ENCODE data around the gene H2BK1. TPM values are rescaled to one million over a fixed set of nuclear protein-coding genes. Genes with fewer than 3 reads are reported as not detected.

H2BK1 gene
- total RNA-seq, 2 donors from 2014 or later, result not detected

DNA sequence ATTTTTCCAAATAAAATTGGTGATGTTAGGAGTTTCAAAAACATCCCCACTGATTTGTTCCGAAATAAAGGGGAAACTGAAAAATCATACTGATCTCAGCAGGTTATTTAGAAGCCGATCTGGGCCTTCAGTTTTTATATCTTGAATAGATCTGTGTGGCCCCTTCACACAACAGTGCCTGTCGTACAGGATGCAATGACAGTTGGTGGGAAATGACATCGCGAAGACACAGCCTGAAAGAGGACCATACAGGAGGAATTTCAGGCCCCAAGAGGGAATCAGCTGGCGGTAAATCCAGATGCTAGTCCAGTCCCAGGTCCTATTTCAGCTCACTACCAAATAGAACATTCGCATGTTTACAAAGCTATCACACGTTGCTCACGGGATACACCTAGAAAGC lies 3.0 kb downstream of the H2BK1 start:
- no peaks in the 10 kb centered on the region for H3K4me1 ChIP-seq
- ATAC-seq, result no peak
- H3K9me3 ChIP-seq, result no peaks in the 10 kb centered on the region
- H3K27ac ChIP-seq, result no peak overlapping the region
- WGBS, 2 donors, result 55 to 65% methylated on average over 9 of the region's 9 CpGs
- H3K27me3 ChIP-seq, result no peaks in the 10 kb centered on the region
- H3K4me3 ChIP-seq, result no peak overlapping the region
- no peak for DNase-seq
- H3K36me3 ChIP-seq (replicated peaks in 1 of 2; ENCODE audit: insufficient read depth in 1 of 2, low read depth in 2 of 2), result no peaks in the 10 kb centered on the region
- TF ChIP-seq, protein P1, sequence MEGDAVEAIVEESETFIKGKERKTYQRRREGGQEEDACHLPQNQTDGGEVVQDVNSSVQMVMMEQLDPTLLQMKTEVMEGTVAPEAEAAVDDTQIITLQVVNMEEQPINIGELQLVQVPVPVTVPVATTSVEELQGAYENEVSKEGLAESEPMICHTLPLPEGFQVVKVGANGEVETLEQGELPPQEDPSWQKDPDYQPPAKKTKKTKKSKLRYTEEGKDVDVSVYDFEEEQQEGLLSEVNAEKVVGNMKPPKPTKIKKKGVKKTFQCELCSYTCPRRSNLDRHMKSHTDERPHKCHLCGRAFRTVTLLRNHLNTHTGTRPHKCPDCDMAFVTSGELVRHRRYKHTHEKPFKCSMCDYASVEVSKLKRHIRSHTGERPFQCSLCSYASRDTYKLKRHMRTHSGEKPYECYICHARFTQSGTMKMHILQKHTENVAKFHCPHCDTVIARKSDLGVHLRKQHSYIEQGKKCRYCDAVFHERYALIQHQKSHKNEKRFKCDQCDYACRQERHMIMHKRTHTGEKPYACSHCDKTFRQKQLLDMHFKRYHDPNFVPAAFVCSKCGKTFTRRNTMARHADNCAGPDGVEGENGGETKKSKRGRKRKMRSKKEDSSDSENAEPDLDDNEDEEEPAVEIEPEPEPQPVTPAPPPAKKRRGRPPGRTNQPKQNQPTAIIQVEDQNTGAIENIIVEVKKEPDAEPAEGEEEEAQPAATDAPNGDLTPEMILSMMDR (IDR thresholded peaks at IDR 0.05), result no peak
- no peak for TF ChIP-seq POLR2A (IDR thresholded peaks at IDR 0.05)
- intact Hi-C loops (cut with DNase I), result no loop called here

GRCh38 chr7:151206914-151207313 lies 3.4 kb downstream of the H2BK1 start:
- Histone ChIP-seq H3K4me1 (no peaks in the 10 kb centered on the region), H3K27me3 (no peaks in the 10 kb centered on the region), H3K4me3 (no peak overlapping the region), H3K36me3 (replicated peaks in 1 of 2; ENCODE audit: insufficient read depth in 1 of 2, low read depth in 2 of 2) (no peaks in the 10 kb centered on the region), H3K9me3 (no peaks in the 10 kb centered on the region), H3K27ac (no peak overlapping the region)
- TF ChIP-seq POLR2A (IDR thresholded peaks at IDR 0.05), result no peak
- TF ChIP-seq, protein P1 (IDR thresholded peaks at IDR 0.05), result no peak
- ATAC-seq, result no peak
- intact Hi-C loops (cut with DNase I), result no loop called here
- 50 to 56% methylated on average over 8 to 9 of the region's 9 CpGs for WGBS, 2 donors
- DNase-seq, result no peak

GRCh38 chr7:151205730-151206129 lies 4.6 kb downstream of the H2BK1 start:
- H3K4me1 ChIP-seq, result no peaks in the 10 kb centered on the region
- H3K4me3 ChIP-seq, result no peak overlapping the region
- no peaks in the 10 kb centered on the region for H3K36me3 ChIP-seq (replicated peaks in 1 of 2; ENCODE audit: insufficient read depth in 1 of 2, low read depth in 2 of 2)
- no peaks in the 10 kb centered on the region for H3K9me3 ChIP-seq
- DNase-seq (no peak), ATAC-seq (no peak)
- no peak overlapping the region for H3K27ac ChIP-seq
- intact Hi-C loops (cut with DNase I), result no loop called here
- 59 to 66% methylated on average over 6 of the region's 6 CpGs for WGBS, 2 donors
- TF ChIP-seq, protein P1 (IDR thresholded peaks at IDR 0.05), result no peak
- TF ChIP-seq POLR2A (IDR thresholded peaks at IDR 0.05), result no peak
- H3K27me3 ChIP-seq, result no peaks in the 10 kb centered on the region

- no peak overlapping the region for H3K4me3 ChIP-seq
- peak in 1 of 4 donors; percentile 25 for DNase-seq
- no peak for ATAC-seq
- intact Hi-C loops (cut with DNase I), result no loop called here
- no peak overlapping the region for H3K27ac ChIP-seq
- TF ChIP-seq, protein P1 (IDR thresholded peaks at IDR 0.05), result no peak
- TF ChIP-seq POLR2A (IDR thresholded peaks at IDR 0.05), result no peak
- H3K4me1 ChIP-seq, result no peaks in the 10 kb centered on the region
- no peaks in the 10 kb centered on the region for H3K27me3 ChIP-seq
- H3K36me3 ChIP-seq (replicated peaks in 1 of 2; ENCODE audit: insufficient read depth in 1 of 2, low read depth in 2 of 2), result no peaks in the 10 kb centered on the region
- whole genome bisulfite sequencing, 2 donors, result 55 to 70% methylated on average over 17 to 48 of the region's 48 CpGs
- no peaks in the 10 kb centered on the region for H3K9me3 ChIP-seq
Observed at GRCh38 chr7:151204383-151205032, 5.8 kb downstream of the H2BK1 start.

DNA sequence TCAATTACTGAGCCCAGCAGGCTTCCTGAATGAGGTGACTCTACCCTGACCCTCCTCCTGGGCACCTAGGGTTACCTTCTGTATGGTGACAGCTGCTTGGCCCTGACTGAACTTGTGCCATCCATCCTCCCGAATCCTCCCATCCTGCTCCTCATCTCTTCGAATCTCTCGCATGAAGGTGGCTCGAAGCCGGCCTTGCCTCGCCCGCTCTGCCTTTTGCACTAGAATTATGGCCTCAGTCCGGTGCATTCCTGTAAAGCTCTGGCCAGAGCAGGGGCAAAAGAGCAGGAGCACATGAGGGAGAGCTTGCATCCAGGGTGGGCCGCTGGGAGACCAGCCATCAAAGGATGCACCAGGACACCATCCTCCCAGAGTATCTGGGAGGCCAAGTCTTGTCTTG lies 7.5 kb downstream of the H2BK1 start:
- no peak for DNase-seq

More for the DNA sequence above, 7.5 kb downstream of the H2BK1 start:
- Histone ChIP-seq H3K36me3 (replicated peaks in 1 of 2; ENCODE audit: insufficient read depth in 1 of 2, low read depth in 2 of 2) (no peaks in the 10 kb centered on the region), H3K4me1 (no peaks in the 10 kb centered on the region), H3K9me3 (no peaks in the 10 kb centered on the region), H3K27ac (no peak overlapping the region), H3K4me3 (no peak overlapping the region), H3K27me3 (no peaks in the 10 kb centered on the region)
- ATAC-seq, result no peak
- 85 to 88% methylated on average over 9 of the region's 9 CpGs for WGBS, 2 donors
- TF ChIP-seq, protein P1 (IDR thresholded peaks at IDR 0.05), result no peak
- no peak for TF ChIP-seq POLR2A (IDR thresholded peaks at IDR 0.05)
- intact Hi-C loops (cut with DNase I), result no loop called here

All from body of pancreas (tissue), 4 donors.